NB4 (cell line): ENCODE measurements around the gene CBFA2T2.
"Not testable (repeated sequence)": the region's sequence is repeated elsewhere in the genome, so short reads cannot be mapped to it uniquely, and the experiment has no call there.

ENCODE experiments used
- DNase-seq: peaks from one replicate; pipeline ENCODE4 v3.0.0; 2010; ENCODE audit warnings: low read depth
- H3K4me3 ChIP-seq: one replicate; pipeline ENCODE4 v1.5.1; 2011; ENCODE audit warnings: mild to moderate bottlenecking, low read depth, low read length, moderate library complexity
- MYC ChIP-seq: IDR thresholded peaks from 2 replicates; pipeline ENCODE4 v1.6.1; 2011; ENCODE audit warnings: low read depth, low read length
- POLR2A ChIP-seq: IDR thresholded peaks from 2 replicates; pipeline ENCODE4 v1.6.1; 2011; ENCODE audit warnings: mild to moderate bottlenecking; ENCODE audit not compliant: insufficient read length; ENCODE audit errors: extremely low read depth
- TF ChIP-seq, protein P1 (sequence below): IDR thresholded peaks from one replicate; pipeline ENCODE4 v1.5.1; 2012; ENCODE audit warnings: low read depth, low read length
- TF ChIP-seq, protein P2 (sequence below): IDR thresholded peaks from 2 replicates; pipeline ENCODE4 v1.6.1; 2011; ENCODE audit warnings: low read depth, low read length

Gene CBFA2T2

DNA sequence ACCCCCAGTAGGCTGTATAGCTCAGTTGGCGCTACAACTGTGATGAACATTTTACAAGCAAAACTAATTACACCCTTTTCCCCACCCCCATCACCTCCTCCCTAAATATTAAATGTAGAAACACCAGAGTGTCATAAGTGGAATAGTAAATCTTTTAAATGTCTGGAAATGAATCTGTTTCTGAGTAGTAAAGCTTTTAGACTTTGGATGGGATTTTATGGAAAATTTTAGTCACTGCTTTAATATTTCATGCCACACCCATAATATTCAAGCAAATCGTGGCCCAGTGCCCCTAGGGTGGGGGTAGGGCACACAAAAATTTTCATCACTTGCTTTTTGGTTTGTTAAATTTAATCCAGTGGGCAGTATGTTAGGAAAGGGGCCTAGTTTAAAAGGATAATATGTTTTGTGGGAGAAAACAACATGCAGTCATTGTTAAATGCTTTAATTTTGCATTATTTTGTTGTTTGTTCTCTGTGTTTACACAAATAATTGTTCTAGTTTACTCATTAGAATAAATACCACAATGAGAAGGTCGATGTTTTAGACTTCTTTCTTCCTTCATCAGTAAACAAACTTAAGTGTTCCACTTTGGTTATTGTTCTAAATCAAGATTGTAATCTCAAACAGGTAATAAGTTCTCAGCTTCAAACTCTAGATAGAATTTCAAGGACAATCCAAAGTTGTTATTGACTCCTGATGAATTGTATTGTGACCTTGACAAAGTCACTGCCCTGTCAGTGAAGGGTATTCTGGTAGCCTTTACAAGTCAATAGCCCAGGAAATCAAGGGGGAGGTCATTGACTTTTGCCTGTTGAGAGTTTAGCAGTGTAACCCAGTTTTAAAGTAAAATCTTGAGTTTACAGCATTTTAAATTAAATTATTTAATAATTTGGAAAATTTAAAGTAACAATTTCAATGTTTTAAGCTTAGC lies 79.2 kb downstream of the CBFA2T2 start:
- DNase-seq = no peak
- no peak overlapping the region for H3K4me3 ChIP-seq
- no peak for TF ChIP-seq MYC
- no peak for TF ChIP-seq POLR2A
- TF ChIP-seq, protein P1, sequence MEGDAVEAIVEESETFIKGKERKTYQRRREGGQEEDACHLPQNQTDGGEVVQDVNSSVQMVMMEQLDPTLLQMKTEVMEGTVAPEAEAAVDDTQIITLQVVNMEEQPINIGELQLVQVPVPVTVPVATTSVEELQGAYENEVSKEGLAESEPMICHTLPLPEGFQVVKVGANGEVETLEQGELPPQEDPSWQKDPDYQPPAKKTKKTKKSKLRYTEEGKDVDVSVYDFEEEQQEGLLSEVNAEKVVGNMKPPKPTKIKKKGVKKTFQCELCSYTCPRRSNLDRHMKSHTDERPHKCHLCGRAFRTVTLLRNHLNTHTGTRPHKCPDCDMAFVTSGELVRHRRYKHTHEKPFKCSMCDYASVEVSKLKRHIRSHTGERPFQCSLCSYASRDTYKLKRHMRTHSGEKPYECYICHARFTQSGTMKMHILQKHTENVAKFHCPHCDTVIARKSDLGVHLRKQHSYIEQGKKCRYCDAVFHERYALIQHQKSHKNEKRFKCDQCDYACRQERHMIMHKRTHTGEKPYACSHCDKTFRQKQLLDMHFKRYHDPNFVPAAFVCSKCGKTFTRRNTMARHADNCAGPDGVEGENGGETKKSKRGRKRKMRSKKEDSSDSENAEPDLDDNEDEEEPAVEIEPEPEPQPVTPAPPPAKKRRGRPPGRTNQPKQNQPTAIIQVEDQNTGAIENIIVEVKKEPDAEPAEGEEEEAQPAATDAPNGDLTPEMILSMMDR = no peak
- TF ChIP-seq, protein P2, sequence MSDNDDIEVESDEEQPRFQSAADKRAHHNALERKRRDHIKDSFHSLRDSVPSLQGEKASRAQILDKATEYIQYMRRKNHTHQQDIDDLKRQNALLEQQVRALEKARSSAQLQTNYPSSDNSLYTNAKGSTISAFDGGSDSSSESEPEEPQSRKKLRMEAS = no peak

DNA sequence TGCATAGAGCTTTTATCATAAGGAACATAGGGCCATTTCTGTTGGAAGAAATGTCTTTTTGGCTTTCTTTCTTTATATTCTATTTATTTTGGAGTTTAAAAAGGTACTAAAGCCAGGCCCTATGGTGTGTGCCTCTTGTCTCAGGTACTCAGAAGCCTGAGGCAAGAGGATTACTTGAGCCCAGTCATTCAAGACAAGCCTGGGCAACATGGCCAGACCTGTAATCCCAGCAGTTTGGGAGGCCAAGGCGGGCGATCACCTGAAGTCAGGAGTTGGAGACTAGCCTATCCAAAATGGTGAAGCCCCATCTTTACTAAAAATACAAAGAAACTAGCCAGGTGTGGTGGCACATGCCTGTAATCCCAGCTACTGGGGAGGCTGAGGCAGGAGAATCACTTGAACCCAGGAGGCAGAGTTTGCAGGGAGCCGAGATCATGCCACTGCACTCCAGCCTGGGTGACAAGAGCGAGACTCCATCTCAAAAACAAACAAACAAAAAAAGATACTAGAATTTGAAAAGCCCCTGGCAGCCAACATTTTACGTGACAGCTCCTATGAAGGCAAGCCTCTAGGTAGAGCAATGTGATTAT lies 80.0 kb downstream of the CBFA2T2 start:
- H3K4me3 ChIP-seq = no peak overlapping the region
- no peak for TF ChIP-seq POLR2A
- TF ChIP-seq, protein P1 = no peak
- TF ChIP-seq, protein P2 = no peak
- no peak for TF ChIP-seq MYC

DNA sequence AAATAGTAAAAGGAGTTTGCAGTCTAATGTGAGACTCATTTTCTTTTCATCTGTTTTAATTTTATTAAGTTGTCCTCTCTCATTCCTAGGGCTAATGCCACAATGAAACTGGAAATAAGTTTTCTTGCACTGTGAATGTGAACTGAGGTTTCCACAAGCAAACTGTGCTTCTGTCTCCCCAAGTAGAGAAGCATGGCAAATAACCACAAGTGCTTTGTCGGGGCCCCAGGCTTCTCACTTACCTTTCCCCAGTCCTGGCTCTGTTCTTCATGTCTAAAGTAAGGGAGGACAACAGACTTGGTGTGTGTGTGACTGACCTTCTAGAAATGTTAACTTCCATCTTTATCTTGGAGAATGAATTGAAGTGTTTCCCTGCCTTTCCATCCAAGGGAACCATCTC lies 80.8 kb downstream of the CBFA2T2 start:
- no peak for DNase-seq
- TF ChIP-seq POLR2A (no peak), MYC (no peak)
- TF ChIP-seq, protein P2 = no peak
- TF ChIP-seq, protein P1 = no peak
- no peak overlapping the region for H3K4me3 ChIP-seq

More for the DNA sequence above, 80.0 kb downstream of the CBFA2T2 start:
- DNase-seq = no peak

DNA sequence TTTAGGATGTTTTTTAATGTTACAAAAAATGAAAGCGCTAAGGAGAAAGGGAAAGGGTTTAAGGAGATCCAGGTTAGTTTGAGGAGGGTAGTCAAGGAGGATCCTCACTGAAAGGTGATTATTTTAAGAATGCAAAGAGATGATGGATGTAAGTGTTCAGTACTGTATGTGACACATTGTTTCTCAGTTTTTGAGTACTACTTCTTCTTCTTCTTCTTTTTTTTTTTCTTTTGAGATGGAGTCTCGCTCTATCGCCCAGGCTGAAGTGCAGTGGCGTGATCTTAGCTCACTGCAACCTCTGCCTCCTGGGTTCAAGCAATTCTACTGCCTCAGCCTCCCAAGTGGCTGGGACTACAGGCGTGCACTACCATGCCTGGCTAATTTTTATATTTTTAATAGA lies 83.4 kb downstream of the CBFA2T2 start:
- not testable (repeated sequence) for H3K4me3 ChIP-seq, DNase-seq

DNA sequence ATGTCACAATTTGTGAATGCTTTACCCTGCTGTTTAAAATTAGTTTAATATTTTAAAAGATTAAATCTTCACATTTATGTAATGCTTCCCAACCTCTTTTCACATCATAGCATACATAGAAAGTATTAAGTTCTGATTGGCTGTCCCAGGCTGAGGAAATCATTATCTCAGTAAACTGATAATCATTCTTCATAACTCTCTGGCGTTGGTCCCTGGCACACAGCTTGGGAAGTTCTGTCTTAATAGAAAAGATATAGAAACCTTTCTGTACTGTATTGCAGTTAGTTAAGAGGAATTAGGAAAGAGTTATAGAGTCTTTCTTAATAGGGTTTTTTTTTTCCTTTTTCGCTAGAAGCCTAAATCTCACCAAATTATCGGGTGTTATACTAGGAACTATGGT lies 85.4 kb downstream of the CBFA2T2 start:
- TF ChIP-seq MYC (no peak), POLR2A (no peak)
- TF ChIP-seq, protein P1 = no peak
- TF ChIP-seq, protein P2 = no peak
- DNase-seq = no peak
- H3K4me3 ChIP-seq = no peak overlapping the region

DNA sequence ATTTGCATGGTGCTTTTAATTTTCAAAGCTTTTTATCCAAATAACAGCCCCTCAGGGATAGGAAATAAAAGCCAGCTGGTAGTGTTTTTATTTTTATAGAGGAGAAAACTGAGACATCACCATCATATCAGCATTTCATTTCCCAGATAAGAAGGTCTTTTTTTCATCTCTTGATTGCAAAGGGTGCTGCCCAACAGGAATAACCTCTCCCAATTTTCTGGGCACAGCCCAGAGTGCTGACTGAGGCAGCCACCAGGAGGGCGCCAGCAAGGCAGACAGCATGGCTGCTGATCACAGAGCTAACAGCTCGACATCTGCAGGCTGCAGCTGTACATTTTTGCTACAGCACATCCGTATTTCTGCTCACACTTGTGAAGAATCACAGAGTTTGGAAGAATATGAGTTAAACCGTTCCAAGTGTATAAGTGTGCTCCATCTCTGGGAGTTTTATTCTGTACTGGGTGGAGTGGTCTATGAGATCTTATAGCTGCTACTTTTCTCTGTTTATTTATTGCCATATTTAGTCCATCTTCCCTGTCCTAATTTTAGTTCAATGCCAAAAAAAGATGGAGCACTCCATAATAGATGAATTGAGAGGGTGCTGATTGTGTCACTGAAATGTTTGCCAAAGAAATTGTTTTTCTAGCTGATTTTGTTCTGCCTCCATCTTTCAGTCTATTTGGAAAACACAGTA lies 86.7 kb downstream of the CBFA2T2 start:
- H3K4me3 ChIP-seq = no peak overlapping the region
- no peak for TF ChIP-seq MYC
- TF ChIP-seq, protein P1 = no peak
- TF ChIP-seq, protein P2 = no peak
- TF ChIP-seq POLR2A = no peak
- DNase-seq = no peak
